ENCODE measurements around the gene CTSV.
"Not testable (repeated sequence)": the region's sequence is repeated elsewhere in the genome, so short reads cannot be mapped to it uniquely, and the experiment has no call there.

Gene CTSV

GRCh38 chr9:97064176-97064575 lies 25.2 kb upstream of the CTSV start:
- Histone ChIP-seq H3K27me3 (ENCODE audit: insufficient read depth, low read depth, severe bottlenecking) (no peaks in the 10 kb centered on the region), H3K27ac (no peak overlapping the region), H3K4me3 (ENCODE audit: low read depth, low read length) (no peak overlapping the region), H3K36me3 (no peaks in the 10 kb centered on the region), H3K9me3 (ENCODE audit: severe bottlenecking) (peaks cover 2% of the 10 kb centered on the region)
- no peak for TF ChIP-seq CTCF (IDR thresholded peaks at IDR 0.05; ENCODE audit: low read depth, low read length)
- DNase-seq: no peak

GRCh38 chr9:97060796-97061195 lies 21.9 kb upstream of the CTSV start:
- Histone ChIP-seq H3K4me3 (ENCODE audit: low read depth, low read length) (no peak overlapping the region), H3K9me3 (ENCODE audit: severe bottlenecking) (no peaks in the 10 kb centered on the region), H3K27ac (no peak overlapping the region), H3K27me3 (ENCODE audit: insufficient read depth, low read depth, severe bottlenecking) (no peaks in the 10 kb centered on the region), H3K36me3 (no peaks in the 10 kb centered on the region)
- no peak for TF ChIP-seq CTCF (IDR thresholded peaks at IDR 0.05; ENCODE audit: low read depth, low read length)
- no peak for DNase-seq

- DNase-seq: no peak
- TF ChIP-seq CTCF (IDR thresholded peaks at IDR 0.05; ENCODE audit: low read depth, low read length): no peak
- Histone ChIP-seq H3K4me3 (ENCODE audit: low read depth, low read length) (no peak overlapping the region), H3K36me3 (no peaks in the 10 kb centered on the region), H3K27me3 (ENCODE audit: insufficient read depth, low read depth, severe bottlenecking) (no peaks in the 10 kb centered on the region), H3K9me3 (ENCODE audit: severe bottlenecking) (no peaks in the 10 kb centered on the region), H3K27ac (no peak overlapping the region)
Observed at GRCh38 chr9:97059626-97060025, 20.7 kb upstream of the CTSV start.

- 0 out of 2 replicates have a peak, but pooled peaks have one; percentile 20 for TF ChIP-seq CTCF (IDR thresholded peaks at IDR 0.05; ENCODE audit: low read depth, low read length)
- no peaks in the 10 kb centered on the region for H3K27me3 ChIP-seq (ENCODE audit: insufficient read depth, low read depth, severe bottlenecking)
- no peak overlapping the region for H3K4me3 ChIP-seq (ENCODE audit: low read depth, low read length)
- H3K27ac ChIP-seq: no peak overlapping the region
- no peak for DNase-seq
- H3K36me3 ChIP-seq: no peaks in the 10 kb centered on the region
- no peaks in the 10 kb centered on the region for H3K9me3 ChIP-seq (ENCODE audit: severe bottlenecking)
Observed at GRCh38 chr9:97057651-97058050, 18.7 kb upstream of the CTSV start.

- not testable (repeated sequence) for H3K27ac ChIP-seq; H3K36me3 ChIP-seq; H3K27me3 ChIP-seq (ENCODE audit: insufficient read depth, low read depth, severe bottlenecking); H3K9me3 ChIP-seq (ENCODE audit: severe bottlenecking); H3K4me3 ChIP-seq (ENCODE audit: low read depth, low read length); DNase-seq
Observed at GRCh38 chr9:97055891-97056290, 16.9 kb upstream of the CTSV start.

GRCh38 chr9:97053717-97054116 lies 14.8 kb upstream of the CTSV start:
- no peaks in the 10 kb centered on the region for H3K9me3 ChIP-seq (ENCODE audit: severe bottlenecking)
- TF ChIP-seq CTCF (IDR thresholded peaks at IDR 0.05; ENCODE audit: low read depth, low read length): no peak
- H3K27me3 ChIP-seq (ENCODE audit: insufficient read depth, low read depth, severe bottlenecking): no peaks in the 10 kb centered on the region
- no peaks in the 10 kb centered on the region for H3K36me3 ChIP-seq
- H3K27ac ChIP-seq: no peak overlapping the region
- no peak for DNase-seq
- no peak overlapping the region for H3K4me3 ChIP-seq (ENCODE audit: low read depth, low read length)

All from WERI-Rb-1 (cell line).